GM12801 (cell line): Measurements from ENCODE around the gene PRKN.

Source experiments
- CTCF ChIP-seq: IDR thresholded peaks from one replicate; pipeline ENCODE4 v1.5.1; 2011; ENCODE audit warnings: control low read depth; ENCODE audit not compliant: insufficient read length; ENCODE audit errors: extremely low read depth

The PRKN gene

GRCh38 chr6:161649841-161650240 lies 1077.7 kb downstream of the PRKN start:
- TF ChIP-seq CTCF: no peak

GRCh38 chr6:161649068-161649467 lies 1078.5 kb downstream of the PRKN start:
- no peak for TF ChIP-seq CTCF

- TF ChIP-seq CTCF: no peak
These were observed 1080.3 kb downstream of the PRKN start for GRCh38 chr6:161647234-161647633.

GRCh38 chr6:161644521-161644920 lies 1083.0 kb downstream of the PRKN start:
- no peak for TF ChIP-seq CTCF

- TF ChIP-seq CTCF: no peak
These were observed 1086.4 kb downstream of the PRKN start for GRCh38 chr6:161641175-161641574.

- TF ChIP-seq CTCF: no peak
These were observed 1087.8 kb downstream of the PRKN start for GRCh38 chr6:161639772-161640171.

GRCh38 chr6:161637658-161638057 lies 1089.9 kb downstream of the PRKN start:
- TF ChIP-seq CTCF: no peak
